ENCODE results near the gene RASA3. TPM values are rescaled to one million over a fixed set of nuclear protein-coding genes. Genes with fewer than 3 reads are reported as not detected.

Gene RASA3
- total RNA-seq, 1 experiment from 2014 or later: 9.1 TPM

DNA sequence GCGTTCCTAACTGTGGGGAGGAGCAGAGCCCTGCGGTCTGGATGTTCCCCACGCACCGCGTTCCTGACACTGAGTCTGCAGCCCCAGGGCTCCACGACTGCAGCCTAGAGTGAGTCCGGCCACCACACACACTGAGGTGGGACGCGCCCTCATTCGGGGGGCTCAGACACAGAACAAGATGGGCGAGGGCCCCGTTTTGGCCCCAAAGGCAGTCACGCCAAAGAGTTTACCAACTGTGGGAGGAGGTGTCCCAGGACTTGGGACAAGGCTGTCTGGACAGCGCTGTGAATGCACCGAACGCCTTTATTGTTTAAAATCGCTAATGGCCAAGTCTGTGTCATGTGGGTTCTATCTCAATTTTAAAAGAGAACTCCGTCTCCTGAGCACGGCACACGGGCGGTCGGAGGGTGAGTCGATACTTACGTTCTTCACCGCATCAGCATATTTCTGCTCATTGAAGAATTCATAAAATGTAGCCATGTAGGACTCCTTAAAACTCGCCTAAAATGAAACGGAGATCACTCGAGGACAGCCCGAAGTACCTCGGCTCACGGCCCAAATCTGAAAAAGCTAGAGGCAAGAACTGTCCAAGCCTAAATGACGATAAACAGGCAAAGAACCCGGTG is 123.3 kb downstream of the RASA3 start:
- ATAC-seq (no peak), DNase-seq (no peak)
- Histone ChIP-seq H3K9ac (ENCODE audit: low read length) (no peak overlapping the region), H3K9me3 (ENCODE audit: low read length) (no peaks in the 10 kb centered on the region), H2AFZ (ENCODE audit: low read length) (no peak overlapping the region), H3K27me3 (ENCODE audit: low read length) (no peaks in the 10 kb centered on the region), H3K4me2 (ENCODE audit: low read length) (no peak overlapping the region), H3K4me1 (ENCODE audit: insufficient read depth, low read length) (no peaks in the 10 kb centered on the region), H3K36me3 (ENCODE audit: low read depth, low read length) (no peaks in the 10 kb centered on the region), H3K4me3 (ENCODE audit: low read length) (no peak overlapping the region), H3K9me2 (replicated peaks; ENCODE audit: low read length) (no peaks in the 10 kb centered on the region), H3K27ac (ENCODE audit: low read length) (no peak overlapping the region), H4K20me1 (ENCODE audit: low read length) (no peaks in the 10 kb centered on the region), H3F3A (ENCODE audit: low read length, unreplicated experiment) (no peaks in the 10 kb centered on the region), H3K79me2 (ENCODE audit: low read length) (no peaks in the 10 kb centered on the region)
- ChIA-PET CTCF (no interaction called here), POLR2A (ENCODE audit: unreplicated experiment) (no interaction called here)
- BruUV-seq (replicated peaks): no TSS peak
- TF ChIP-seq EZH2 (IDR thresholded peaks at IDR 0.05; ENCODE audit: low read length, unreplicated experiment) (no peak), EZH2phosphoT487 (IDR thresholded peaks at IDR 0.05; ENCODE audit: borderline replicate concordance, low read length) (no peak)
- TF ChIP-seq, protein P1, sequence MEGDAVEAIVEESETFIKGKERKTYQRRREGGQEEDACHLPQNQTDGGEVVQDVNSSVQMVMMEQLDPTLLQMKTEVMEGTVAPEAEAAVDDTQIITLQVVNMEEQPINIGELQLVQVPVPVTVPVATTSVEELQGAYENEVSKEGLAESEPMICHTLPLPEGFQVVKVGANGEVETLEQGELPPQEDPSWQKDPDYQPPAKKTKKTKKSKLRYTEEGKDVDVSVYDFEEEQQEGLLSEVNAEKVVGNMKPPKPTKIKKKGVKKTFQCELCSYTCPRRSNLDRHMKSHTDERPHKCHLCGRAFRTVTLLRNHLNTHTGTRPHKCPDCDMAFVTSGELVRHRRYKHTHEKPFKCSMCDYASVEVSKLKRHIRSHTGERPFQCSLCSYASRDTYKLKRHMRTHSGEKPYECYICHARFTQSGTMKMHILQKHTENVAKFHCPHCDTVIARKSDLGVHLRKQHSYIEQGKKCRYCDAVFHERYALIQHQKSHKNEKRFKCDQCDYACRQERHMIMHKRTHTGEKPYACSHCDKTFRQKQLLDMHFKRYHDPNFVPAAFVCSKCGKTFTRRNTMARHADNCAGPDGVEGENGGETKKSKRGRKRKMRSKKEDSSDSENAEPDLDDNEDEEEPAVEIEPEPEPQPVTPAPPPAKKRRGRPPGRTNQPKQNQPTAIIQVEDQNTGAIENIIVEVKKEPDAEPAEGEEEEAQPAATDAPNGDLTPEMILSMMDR (conservative IDR thresholded peaks at IDR 0.05; ENCODE audit: low read depth, low read length): no peak
- intact Hi-C loops (cut with micrococcal nuclease): no loop called here

DNA sequence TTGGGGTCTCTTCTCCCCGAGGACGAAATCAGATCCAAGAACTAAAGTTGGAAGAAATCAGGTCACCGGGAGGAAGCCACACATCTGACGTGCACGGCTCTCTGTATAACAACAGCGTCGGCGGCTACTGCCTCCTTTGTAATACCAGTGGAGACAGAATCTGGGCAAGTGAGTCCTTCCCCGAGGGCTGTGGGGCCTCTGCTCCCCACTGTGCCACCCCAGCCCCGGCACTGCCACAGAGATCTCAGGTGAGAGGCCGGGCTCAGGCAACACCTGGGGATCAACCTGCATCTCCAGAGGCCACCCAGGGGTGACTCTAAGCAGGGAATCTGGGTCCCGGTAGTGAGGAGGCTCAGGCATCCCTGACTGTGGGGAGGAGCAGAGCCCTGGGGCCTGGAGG is 124.9 kb downstream of the RASA3 start:
- H2AFZ ChIP-seq (ENCODE audit: low read length): no peak overlapping the region
- no peaks in the 10 kb centered on the region for H3K9me3 ChIP-seq (ENCODE audit: low read length)
- no peak overlapping the region for H3K4me3 ChIP-seq (ENCODE audit: low read length)
- no TSS peak for BruUV-seq (replicated peaks)
- intact Hi-C loops (cut with micrococcal nuclease): no loop called here
- POLR2A ChIA-PET (ENCODE audit: unreplicated experiment): no interaction called here
- no peak overlapping the region for H3K27ac ChIP-seq (ENCODE audit: low read length)
- H3K9ac ChIP-seq (ENCODE audit: low read length): no peak overlapping the region
- TF ChIP-seq, protein P1 (conservative IDR thresholded peaks at IDR 0.05; ENCODE audit: low read depth, low read length): no peak
- TF ChIP-seq EZH2phosphoT487 (IDR thresholded peaks at IDR 0.05; ENCODE audit: borderline replicate concordance, low read length) (no peak), EZH2 (IDR thresholded peaks at IDR 0.05; ENCODE audit: low read length, unreplicated experiment) (no peak)
- no peaks in the 10 kb centered on the region for H3K27me3 ChIP-seq (ENCODE audit: low read length)
- H3K4me1 ChIP-seq (ENCODE audit: insufficient read depth, low read length): no peaks in the 10 kb centered on the region
- H3F3A ChIP-seq (ENCODE audit: low read length, unreplicated experiment): no peaks in the 10 kb centered on the region
- no peak overlapping the region for H3K4me2 ChIP-seq (ENCODE audit: low read length)
- DNase-seq: no peak
- H3K9me2 ChIP-seq (replicated peaks; ENCODE audit: low read length): no peaks in the 10 kb centered on the region
- H3K36me3 ChIP-seq (ENCODE audit: low read depth, low read length): no peaks in the 10 kb centered on the region
- CTCF ChIA-PET: no interaction called here
- no peaks in the 10 kb centered on the region for H3K79me2 ChIP-seq (ENCODE audit: low read length)
- H4K20me1 ChIP-seq (ENCODE audit: low read length): no peaks in the 10 kb centered on the region
- no peak for ATAC-seq

DNA sequence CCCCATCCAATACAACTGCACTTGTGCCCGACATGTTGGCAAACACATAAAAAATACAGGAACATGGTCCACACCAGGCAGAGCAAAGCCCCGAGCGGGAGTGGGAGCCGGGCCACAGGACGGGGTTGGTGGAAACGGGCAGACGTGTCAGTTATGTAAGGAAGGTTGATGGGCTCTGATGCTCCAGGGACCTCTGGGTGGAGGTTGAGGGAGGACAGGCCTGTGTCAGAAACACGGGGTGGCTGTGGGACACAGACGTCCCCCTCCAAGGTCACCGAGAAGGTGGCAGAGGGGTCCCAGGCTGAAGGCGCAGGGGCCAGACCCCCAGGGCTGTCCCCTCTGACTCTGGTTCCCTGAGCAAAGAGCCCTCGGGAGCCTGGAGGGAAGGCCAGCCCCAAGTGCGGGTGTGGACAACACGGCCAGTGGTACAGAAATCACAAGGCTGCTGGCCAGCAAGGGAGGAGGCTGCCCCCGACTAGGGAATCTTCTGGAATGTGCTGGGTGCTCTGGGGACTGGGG is 127.2 kb downstream of the RASA3 start:
- DNase-seq (no peak), ATAC-seq (no peak)
- Histone ChIP-seq H3K27ac (ENCODE audit: low read length) (no peak overlapping the region), H3K27me3 (ENCODE audit: low read length) (no peaks in the 10 kb centered on the region), H3K4me2 (ENCODE audit: low read length) (no peak overlapping the region), H3K9me3 (ENCODE audit: low read length) (no peaks in the 10 kb centered on the region), H3K4me3 (ENCODE audit: low read length) (no peak overlapping the region), H3K9me2 (replicated peaks; ENCODE audit: low read length) (no peaks in the 10 kb centered on the region), H3K9ac (ENCODE audit: low read length) (no peak overlapping the region), H3K79me2 (ENCODE audit: low read length) (no peaks in the 10 kb centered on the region), H4K20me1 (ENCODE audit: low read length) (no peaks in the 10 kb centered on the region), H3F3A (ENCODE audit: low read length, unreplicated experiment) (no peaks in the 10 kb centered on the region), H3K4me1 (ENCODE audit: insufficient read depth, low read length) (no peaks in the 10 kb centered on the region), H2AFZ (ENCODE audit: low read length) (no peak overlapping the region), H3K36me3 (ENCODE audit: low read depth, low read length) (no peaks in the 10 kb centered on the region)
- ChIA-PET POLR2A (ENCODE audit: unreplicated experiment) (no interaction called here), CTCF (no interaction called here)
- intact Hi-C loops (cut with micrococcal nuclease): no loop called here
- no TSS peak for BruUV-seq (replicated peaks)
- TF ChIP-seq, protein P1 (conservative IDR thresholded peaks at IDR 0.05; ENCODE audit: low read depth, low read length): no peak
